GM18505 (cell line): ENCODE measurements around the gene CECR2.

ENCODE experiments used
- ATAC-seq: cut with Tn5 transposase; IDR thresholded peaks from one replicate; pipeline ENCODE4 v1.9.1; 2021; ENCODE audit not compliant: unreplicated experiment
- POLR2A ChIP-seq: IDR thresholded peaks from 4 replicates; pipeline ENCODE4 v1.6.1; 2011; ENCODE audit warnings: borderline replicate concordance; ENCODE audit not compliant: insufficient read depth, insufficient read length; ENCODE audit errors: extremely low read depth

CECR2 gene

DNA sequence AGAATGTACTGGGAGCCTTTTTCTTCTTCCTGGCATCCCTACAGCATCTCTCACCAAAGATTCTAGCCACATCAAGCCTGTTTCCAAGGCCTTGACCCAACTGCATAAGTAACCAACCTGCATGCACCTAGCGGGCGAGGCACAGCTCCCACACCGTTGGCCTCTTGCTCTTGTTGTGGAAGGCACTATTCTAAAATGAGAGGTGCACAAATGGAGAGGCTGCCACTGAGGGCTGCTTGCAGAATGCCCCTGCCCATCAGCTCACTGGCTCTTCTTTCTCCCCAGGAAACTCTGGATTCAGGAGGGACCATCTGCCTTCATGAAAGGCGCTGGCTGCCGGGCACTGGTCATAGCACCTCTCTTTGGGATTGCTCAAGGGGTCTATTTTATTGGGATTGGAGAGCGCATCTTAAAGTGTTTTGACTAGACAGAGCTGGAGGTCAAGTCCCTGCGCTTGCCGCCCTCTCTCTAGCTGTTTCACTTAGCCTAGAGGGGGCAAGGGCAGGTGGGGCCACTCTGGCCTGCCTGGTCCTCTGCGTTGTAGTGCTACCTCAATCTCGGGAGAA, 220.6 kb downstream of the CECR2 start:
- no peak for ATAC-seq
- TF ChIP-seq POLR2A: no peak

DNA sequence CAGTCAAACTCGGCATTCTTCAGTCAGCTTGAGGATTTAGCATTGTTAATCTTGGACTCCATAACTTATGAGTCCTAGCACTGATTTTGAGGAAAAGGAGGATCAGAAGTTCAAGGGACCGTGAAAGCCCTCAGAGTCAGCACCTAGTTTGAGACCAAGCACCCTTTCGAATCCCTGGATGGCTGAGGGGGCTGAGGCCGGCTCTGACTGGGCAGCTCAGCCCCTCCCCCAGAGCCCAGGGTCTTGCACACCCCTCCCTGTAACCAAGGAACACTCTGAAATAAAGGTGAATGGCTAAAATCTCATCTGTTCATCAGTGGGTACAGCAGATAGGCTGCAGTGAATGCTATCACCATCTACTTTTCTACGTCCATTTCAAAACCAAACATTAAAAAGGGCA, 221.3 kb downstream of the CECR2 start:
- ATAC-seq: no peak
- no peak for TF ChIP-seq POLR2A

DNA sequence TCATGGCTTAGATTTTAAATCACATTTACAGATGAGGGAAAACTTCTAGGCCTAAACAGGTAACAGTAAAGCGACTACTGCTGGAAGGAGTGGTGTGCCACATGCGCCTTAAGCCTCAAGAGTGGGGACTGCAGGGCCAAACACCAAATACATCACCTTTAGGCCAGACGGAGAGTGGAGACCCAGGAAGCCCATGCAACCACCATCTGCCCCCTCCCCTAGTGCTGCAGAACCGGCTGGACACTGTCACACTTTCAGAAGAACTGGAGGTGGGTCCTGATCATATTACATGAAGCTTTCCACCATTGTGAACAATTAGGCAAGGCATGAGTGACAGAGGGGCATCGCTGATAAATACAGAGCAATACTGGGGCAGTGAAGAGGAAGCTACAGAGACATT, 222.9 kb downstream of the CECR2 start:
- ATAC-seq: no peak

GRCh38 chr22:17596226-17596625, 227.0 kb downstream of the CECR2 start:
- TF ChIP-seq POLR2A: no peak
- no peak for ATAC-seq

More for the DNA sequence above, 222.9 kb downstream of the CECR2 start:
- no peak for TF ChIP-seq POLR2A

- TF ChIP-seq POLR2A: no peak
- ATAC-seq: no peak
Measured at GRCh38 chr22:17597217-17597616, 228.0 kb downstream of the CECR2 start.

GRCh38 chr22:17598318-17598717, 229.1 kb downstream of the CECR2 start:
- no peak for ATAC-seq
- no peak for TF ChIP-seq POLR2A

- no peak for ATAC-seq
- no peak for TF ChIP-seq POLR2A
Measured at GRCh38 chr22:17601031-17601430, 231.8 kb downstream of the CECR2 start.

GRCh38 chr22:17603668-17604067, 234.4 kb downstream of the CECR2 start:
- ATAC-seq: no peak
- no peak for TF ChIP-seq POLR2A

- ATAC-seq: no peak
- no peak for TF ChIP-seq POLR2A
Measured at GRCh38 chr22:17606496-17606895, 237.2 kb downstream of the CECR2 start.
